ENCODE results near the gene MICAL1. TPM values are rescaled to one million over a fixed set of nuclear protein-coding genes. Genes with fewer than 3 reads are reported as not detected.

MICAL1 gene
- total and polyA plus RNA-seq, 10 donors: 51.5 to 169 (median 83.2) TPM

DNA sequence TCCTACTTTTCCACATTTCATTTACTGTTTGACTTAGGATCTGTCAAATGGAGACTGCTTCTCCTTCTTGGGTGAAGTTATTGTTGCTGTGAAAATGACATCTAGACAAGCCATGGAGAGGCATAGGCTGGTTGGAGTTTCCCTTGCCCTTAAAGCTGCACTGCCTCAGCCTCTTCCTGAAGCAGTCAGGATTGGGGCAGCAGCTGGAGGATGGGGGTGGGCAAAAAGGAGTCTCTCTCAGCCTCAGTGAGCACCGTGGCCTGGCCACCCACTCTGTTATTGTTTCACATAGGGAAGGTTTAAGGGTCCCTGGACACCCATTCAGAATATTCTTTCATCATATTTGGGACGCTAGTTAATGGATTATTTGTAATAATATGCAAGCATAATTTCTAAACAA lies 35.1 kb upstream of the MICAL1 start:
- Histone ChIP-seq H3K9me3 (no peaks in the 10 kb centered on the region), H3K4me1 (peaks cover 0 to 28% (median 11%) of the 10 kb centered on the region in 6 donors), H3K27ac (peak overlapping the region in 3 of 8 donors; percentile 46 to 72 (median 47)), H3K36me3 (no peaks in the 10 kb centered on the region), H3K27me3 (replicated peaks in 1 of 7) (no peaks in the 10 kb centered on the region), H3K4me3 (no peak overlapping the region)
- no peak for TF ChIP-seq POLR2A (IDR thresholded peaks at IDR 0.05)
- TF ChIP-seq, protein P1, sequence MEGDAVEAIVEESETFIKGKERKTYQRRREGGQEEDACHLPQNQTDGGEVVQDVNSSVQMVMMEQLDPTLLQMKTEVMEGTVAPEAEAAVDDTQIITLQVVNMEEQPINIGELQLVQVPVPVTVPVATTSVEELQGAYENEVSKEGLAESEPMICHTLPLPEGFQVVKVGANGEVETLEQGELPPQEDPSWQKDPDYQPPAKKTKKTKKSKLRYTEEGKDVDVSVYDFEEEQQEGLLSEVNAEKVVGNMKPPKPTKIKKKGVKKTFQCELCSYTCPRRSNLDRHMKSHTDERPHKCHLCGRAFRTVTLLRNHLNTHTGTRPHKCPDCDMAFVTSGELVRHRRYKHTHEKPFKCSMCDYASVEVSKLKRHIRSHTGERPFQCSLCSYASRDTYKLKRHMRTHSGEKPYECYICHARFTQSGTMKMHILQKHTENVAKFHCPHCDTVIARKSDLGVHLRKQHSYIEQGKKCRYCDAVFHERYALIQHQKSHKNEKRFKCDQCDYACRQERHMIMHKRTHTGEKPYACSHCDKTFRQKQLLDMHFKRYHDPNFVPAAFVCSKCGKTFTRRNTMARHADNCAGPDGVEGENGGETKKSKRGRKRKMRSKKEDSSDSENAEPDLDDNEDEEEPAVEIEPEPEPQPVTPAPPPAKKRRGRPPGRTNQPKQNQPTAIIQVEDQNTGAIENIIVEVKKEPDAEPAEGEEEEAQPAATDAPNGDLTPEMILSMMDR (IDR thresholded peaks at IDR 0.05 in 8 of 11, conservative IDR thresholded peaks at IDR 0.05 in 3 of 11): no peak
- intact Hi-C loops (cut with DNase I; ENCODE audit: low total_unique reads): no loop called here
- DNase-seq: no peak
- 62 to 79% (median 71%) methylated on average over 2 of the region's 2 CpGs for WGBS, 5 donors

DNA sequence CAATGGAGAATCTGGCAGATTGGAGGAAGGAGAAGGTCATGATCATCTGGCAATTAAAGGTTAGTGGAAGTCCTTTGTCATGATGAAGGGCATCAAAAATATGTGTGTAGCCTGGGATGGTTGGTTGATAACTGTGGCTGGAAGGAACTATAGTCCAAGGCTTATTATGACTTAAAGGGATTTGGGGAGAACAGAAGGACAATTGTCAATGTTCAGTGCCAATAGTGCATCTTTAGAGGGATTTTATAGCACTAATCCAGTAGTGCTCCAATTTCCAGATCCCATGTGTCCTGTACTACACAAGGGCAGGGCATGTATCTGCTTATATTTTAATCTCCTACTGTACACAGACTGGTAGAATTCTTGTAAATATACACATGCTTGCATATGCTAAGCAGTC lies 32.4 kb upstream of the MICAL1 start:
- H3K27ac ChIP-seq: no peak overlapping the region
- no peaks in the 10 kb centered on the region for H3K9me3 ChIP-seq
- TF ChIP-seq POLR2AphosphoS5 (IDR thresholded peaks at IDR 0.05) (no peak), POLR2A (IDR thresholded peaks at IDR 0.05) (no peak)
- TF ChIP-seq, protein P1 (IDR thresholded peaks at IDR 0.05 in 8 of 11, conservative IDR thresholded peaks at IDR 0.05 in 3 of 11): no peak
- H3K4me1 ChIP-seq: peaks cover 3 to 25% (median 18%) of the 10 kb centered on the region in 6 donors
- no peaks in the 10 kb centered on the region for H3K36me3 ChIP-seq
- H3K4me3 ChIP-seq: no peak overlapping the region
- DNase-seq: no peak
- intact Hi-C loops (cut with DNase I; ENCODE audit: low total_unique reads): no loop called here
- H3K27me3 ChIP-seq (replicated peaks in 1 of 7): no peaks in the 10 kb centered on the region

DNA sequence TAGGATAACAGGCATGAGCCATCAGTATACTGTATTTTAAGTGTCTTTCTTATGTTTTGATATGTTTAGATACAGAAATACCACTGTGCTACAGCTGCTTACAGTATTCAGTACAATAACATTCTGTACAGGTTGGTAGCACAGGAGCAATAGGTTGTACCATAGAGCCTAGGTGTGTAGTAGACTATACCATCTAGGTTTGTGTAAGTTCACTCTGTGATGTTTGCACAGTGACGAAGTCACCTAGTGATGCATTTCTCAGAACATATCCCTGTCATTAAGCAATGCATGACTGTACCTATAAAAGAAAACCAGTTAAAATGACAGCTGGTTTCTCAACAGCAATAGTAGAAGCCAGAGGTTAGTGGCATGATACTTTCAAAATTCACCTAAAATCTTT lies 30.5 kb upstream of the MICAL1 start:
- TF ChIP-seq POLR2A (IDR thresholded peaks at IDR 0.05) (no peak), POLR2AphosphoS5 (IDR thresholded peaks at IDR 0.05) (no peak)
- TF ChIP-seq, protein P1 (IDR thresholded peaks at IDR 0.05 in 8 of 11, conservative IDR thresholded peaks at IDR 0.05 in 3 of 11): no peak
- H3K4me1 ChIP-seq: peaks cover 11 to 31% (median 26%) of the 10 kb centered on the region in 6 donors
- no peak overlapping the region for H3K4me3 ChIP-seq
- DNase-seq: no peak
- H3K27ac ChIP-seq: no peak overlapping the region
- no peaks in the 10 kb centered on the region for H3K9me3 ChIP-seq
- intact Hi-C loops (cut with DNase I; ENCODE audit: low total_unique reads): no loop called here
- no peaks in the 10 kb centered on the region for H3K27me3 ChIP-seq (replicated peaks in 1 of 7)
- WGBS, 5 donors: 77 to 96% (median 91%) methylated on average over 1 of the region's 1 CpG
- H3K36me3 ChIP-seq: peaks cover 0 to 8% (median 5%) of the 10 kb centered on the region in 6 donors

DNA sequence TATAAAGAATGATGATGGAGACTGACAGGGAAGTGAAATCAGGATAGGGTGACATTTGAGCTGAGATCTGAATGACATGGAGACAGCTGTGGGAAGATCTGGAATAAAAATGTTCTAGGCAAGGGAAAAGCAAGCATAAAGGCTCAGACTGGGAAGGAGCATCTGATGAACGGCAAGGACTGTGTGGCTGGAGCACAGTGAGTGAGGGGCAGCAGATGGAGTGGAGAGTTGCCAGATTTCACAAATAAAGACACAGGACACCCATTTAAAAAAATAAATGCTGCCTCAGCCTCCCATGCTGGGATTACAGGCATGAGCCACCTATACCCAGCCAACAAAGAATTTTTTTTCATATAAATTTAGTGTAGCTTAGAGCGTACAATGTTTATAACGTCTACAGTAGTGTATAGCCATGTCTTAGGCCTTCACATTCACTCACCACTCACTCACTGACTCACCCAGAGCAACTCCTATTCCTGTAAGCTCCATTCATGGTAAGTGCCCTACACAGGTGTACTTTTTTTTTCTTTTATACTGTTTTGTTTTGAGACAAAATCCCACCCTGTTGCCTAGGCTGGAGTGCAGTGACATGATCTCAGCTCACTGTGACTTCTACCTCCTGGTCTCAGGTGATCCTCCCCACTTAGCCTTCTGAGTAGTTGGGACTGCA lies 29.8 kb upstream of the MICAL1 start:
- TF ChIP-seq POLR2AphosphoS5 (IDR thresholded peaks at IDR 0.05) (no peak), POLR2A (IDR thresholded peaks at IDR 0.05) (no peak)
- TF ChIP-seq, protein P1 (IDR thresholded peaks at IDR 0.05 in 8 of 11, conservative IDR thresholded peaks at IDR 0.05 in 3 of 11): no peak
- Histone ChIP-seq H3K27ac (no peak overlapping the region), H3K4me3 (no peak overlapping the region), H3K9me3 (no peaks in the 10 kb centered on the region), H3K4me1 (peaks cover 17 to 32% (median 29%) of the 10 kb centered on the region in 6 donors), H3K27me3 (replicated peaks in 1 of 7) (no peaks in the 10 kb centered on the region), H3K36me3 (peaks cover 0 to 14% (median 8%) of the 10 kb centered on the region in 6 donors)
- no peak for DNase-seq
- WGBS, 5 donors: 86 to 91% (median 88%) methylated on average over 3 of the region's 3 CpGs
- intact Hi-C loops (cut with DNase I; ENCODE audit: low total_unique reads): no loop called here

Data from spleen (tissue), 11 donors.